GM21576 (cell line): ENCODE results near the gene LZTS2.

Experiments
- ATAC-seq: cut with Tn5 transposase; IDR thresholded peaks from one replicate; pipeline ENCODE4 v1.9.1; 2021; ENCODE audit warnings: mild to moderate bottlenecking, moderate library complexity; ENCODE audit not compliant: unreplicated experiment

LZTS2 gene

GRCh38 chr10:101012525-101013364, 13.1 kb downstream of the LZTS2 start:
- peak; percentile 82 for ATAC-seq

GRCh38 chr10:101013365-101013825, 13.8 kb downstream of the LZTS2 start:
- ATAC-seq = no peak

- ATAC-seq = no peak
Observed at GRCh38 chr10:101014230-101014884, 14.7 kb downstream of the LZTS2 start.

GRCh38 chr10:101014966-101015581, 15.5 kb downstream of the LZTS2 start:
- ATAC-seq = no peak

- ATAC-seq = no peak
Observed at GRCh38 chr10:101015582-101015973, 16.0 kb downstream of the LZTS2 start.

GRCh38 chr10:101016814-101017213, 17.2 kb downstream of the LZTS2 start:
- ATAC-seq = no peak

GRCh38 chr10:101018118-101018599, 18.6 kb downstream of the LZTS2 start:
- ATAC-seq = no peak

- ATAC-seq = no peak
Observed at GRCh38 chr10:101018600-101019439, 19.2 kb downstream of the LZTS2 start.

- ATAC-seq = no peak
Observed at GRCh38 chr10:101019440-101019703, 19.8 kb downstream of the LZTS2 start.

- ATAC-seq = no peak
Observed at GRCh38 chr10:101020427-101021075, 20.9 kb downstream of the LZTS2 start.

GRCh38 chr10:101021239-101021638, 21.6 kb downstream of the LZTS2 start:
- ATAC-seq = no peak

GRCh38 chr10:101021692-101022251, 22.2 kb downstream of the LZTS2 start:
- no peak for ATAC-seq

- ATAC-seq = no peak
Observed at GRCh38 chr10:101022967-101023705, 23.5 kb downstream of the LZTS2 start.

GRCh38 chr10:101027106-101027720, 27.6 kb downstream of the LZTS2 start:
- ATAC-seq = no peak

GRCh38 chr10:101028446-101029337, 29.1 kb downstream of the LZTS2 start:
- no peak for ATAC-seq

- ATAC-seq = no peak
Observed at GRCh38 chr10:101029520-101030295, 30.1 kb downstream of the LZTS2 start.

- no peak for ATAC-seq
Observed at GRCh38 chr10:101030496-101031127, 31.0 kb downstream of the LZTS2 start.
